Panc1 (cell line): ENCODE measurements around the gene FGF9.

ENCODE experiments used
- CTCF ChIP-seq: fragments of 450-650 bp; IDR thresholded peaks from 2 replicates; pipeline ENCODE4 v1.5.1; 2017; ENCODE audit warnings: mild to moderate bottlenecking
- REST ChIP-seq, 2 experiments: IDR thresholded peaks; 2 replicates each; pipeline ENCODE4 v1.6.1; 2011 to 2012; ENCODE audit warnings: low read depth in 2 of 2, control low read depth in 1 of 2, low read length in 1 of 2, mild to moderate bottlenecking in 1 of 2, moderate library complexity in 1 of 2; ENCODE audit not compliant: insufficient read depth in 1 of 2

GRCh38 chr13:21709697-21710096, 38.8 kb downstream of the FGF9 start:
- TF ChIP-seq CTCF (no peak), REST (IDR thresholded peaks at IDR 0.05; ENCODE audit: insufficient read depth in 1 of 2, low read depth in 2 of 2, low read length in 1 of 2) (no peak)
